ENCODE data around the gene TSEN54. TPM values are rescaled to one million over a fixed set of nuclear protein-coding genes. Genes with fewer than 3 reads are reported as not detected.

TSEN54 gene
- total RNA-seq, 1 experiment from 2014 or later, result 44.5 TPM

DNA sequence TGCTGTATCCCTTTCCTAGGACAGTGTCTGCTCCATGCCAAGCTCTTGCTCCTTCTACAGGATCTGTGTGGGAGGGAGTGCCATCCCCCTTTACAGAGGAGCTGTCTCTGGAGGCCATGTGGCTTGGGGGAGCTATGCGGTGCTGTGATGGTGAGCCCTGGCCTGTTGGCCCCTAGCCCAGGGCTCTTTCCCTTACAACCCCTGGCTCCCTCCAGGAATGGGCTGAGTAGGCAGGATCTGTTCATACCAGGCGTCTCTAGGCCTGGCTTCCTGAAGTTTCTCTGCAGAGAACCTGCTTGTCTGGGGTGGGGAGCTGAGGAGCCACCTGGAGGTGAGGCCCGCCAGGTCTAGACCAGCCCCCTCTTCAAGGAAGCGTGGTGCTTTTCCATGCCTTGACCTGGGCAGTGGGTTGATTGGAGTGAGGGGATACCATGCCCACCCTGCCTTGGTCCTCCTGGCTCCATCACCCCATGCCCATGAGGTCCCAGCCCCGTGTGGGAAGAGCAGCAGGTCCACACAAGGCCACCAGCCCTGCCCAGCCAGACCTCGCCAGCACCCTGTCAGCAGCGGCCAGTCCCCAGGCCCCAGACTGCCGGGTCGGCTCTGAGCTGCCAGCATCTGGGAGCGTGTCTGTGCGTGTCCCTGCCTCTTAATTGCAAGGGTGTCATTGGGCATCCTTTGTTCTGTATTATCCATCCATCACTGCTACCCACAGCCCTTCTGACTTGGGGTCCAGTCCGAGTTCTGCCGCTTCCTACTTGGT, 23.8 kb downstream of the TSEN54 start:
- Histone ChIP-seq H4K5ac (ENCODE audit: insufficient read length, low read depth, low read length) (no peak overlapping the region), H3K23ac (ENCODE audit: insufficient read length, low read depth, low read length) (no peak overlapping the region), H2BK12ac (ENCODE audit: insufficient read length, low read depth, low read length) (no peak overlapping the region), H2AFZ (ENCODE audit: low read length) (no peak overlapping the region), H3K9me3 (ENCODE audit: control insufficient read depth, low read depth, low read length) (no peaks in the 10 kb centered on the region), H3K79me1 (ENCODE audit: insufficient read depth, low read depth, low read length, poor library complexity, severe bottlenecking) (no peaks in the 10 kb centered on the region), H3K23me2 (ENCODE audit: insufficient read length, low read depth, low read length, poor library complexity, severe bottlenecking) (no peaks in the 10 kb centered on the region), H2BK15ac (ENCODE audit: low read depth, low read length) (no peak overlapping the region), H2AK5ac (ENCODE audit: insufficient read length, low read length) (no peak overlapping the region), H3K18ac (ENCODE audit: insufficient read length, low read depth, low read length) (no peak overlapping the region), H2BK20ac (ENCODE audit: low read depth, low read length, poor library complexity, severe bottlenecking) (no peak overlapping the region), H3T11ph (ENCODE audit: low read length) (no peak overlapping the region), H3K79me2 (ENCODE audit: insufficient read depth, low read length) (no peaks in the 10 kb centered on the region), H3K4ac (ENCODE audit: low read depth, low read length) (no peak overlapping the region), H2BK5ac (ENCODE audit: insufficient read length, low read length) (no peak overlapping the region), H3K56ac (ENCODE audit: insufficient read length, low read depth, low read length) (no peak overlapping the region), H3K14ac (ENCODE audit: insufficient read depth, low read length) (no peak overlapping the region), H3K27ac (ENCODE audit: insufficient read length, low read depth, low read length) (no peak overlapping the region), H3K27me3 (ENCODE audit: insufficient read depth, low read length) (no peaks in the 10 kb centered on the region), H2BK120ac (ENCODE audit: low read depth, low read length, poor library complexity, severe bottlenecking) (no peak overlapping the region), H4K8ac (replicated peaks; ENCODE audit: insufficient read length, low read depth, low read length) (no peak overlapping the region), H4K91ac (ENCODE audit: insufficient read length, low read depth, low read length) (no peak overlapping the region), H3K9ac (ENCODE audit: extremely low read depth, insufficient read length, low read length) (no peak overlapping the region), H3K4me2 (ENCODE audit: insufficient read depth, insufficient read length, low read length) (no peak overlapping the region), H4K20me1 (ENCODE audit: control insufficient read depth, insufficient read depth, insufficient read length) (no peaks in the 10 kb centered on the region), H3K4me1 (ENCODE audit: insufficient read depth, low read length) (no peaks in the 10 kb centered on the region)
- DNase-seq, result no peak
- TF ChIP-seq, protein P1, sequence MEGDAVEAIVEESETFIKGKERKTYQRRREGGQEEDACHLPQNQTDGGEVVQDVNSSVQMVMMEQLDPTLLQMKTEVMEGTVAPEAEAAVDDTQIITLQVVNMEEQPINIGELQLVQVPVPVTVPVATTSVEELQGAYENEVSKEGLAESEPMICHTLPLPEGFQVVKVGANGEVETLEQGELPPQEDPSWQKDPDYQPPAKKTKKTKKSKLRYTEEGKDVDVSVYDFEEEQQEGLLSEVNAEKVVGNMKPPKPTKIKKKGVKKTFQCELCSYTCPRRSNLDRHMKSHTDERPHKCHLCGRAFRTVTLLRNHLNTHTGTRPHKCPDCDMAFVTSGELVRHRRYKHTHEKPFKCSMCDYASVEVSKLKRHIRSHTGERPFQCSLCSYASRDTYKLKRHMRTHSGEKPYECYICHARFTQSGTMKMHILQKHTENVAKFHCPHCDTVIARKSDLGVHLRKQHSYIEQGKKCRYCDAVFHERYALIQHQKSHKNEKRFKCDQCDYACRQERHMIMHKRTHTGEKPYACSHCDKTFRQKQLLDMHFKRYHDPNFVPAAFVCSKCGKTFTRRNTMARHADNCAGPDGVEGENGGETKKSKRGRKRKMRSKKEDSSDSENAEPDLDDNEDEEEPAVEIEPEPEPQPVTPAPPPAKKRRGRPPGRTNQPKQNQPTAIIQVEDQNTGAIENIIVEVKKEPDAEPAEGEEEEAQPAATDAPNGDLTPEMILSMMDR (conservative IDR thresholded peaks at IDR 0.05), result no peak
- Mint-ChIP-seq H3K27ac (peak overlapping the region in 1 of 3 experiments; percentile 24; a peak in 1 of 7 replicates), H3K27me3 (ENCODE audit: low read depth) (no peaks in the 10 kb centered on the region), H3K9me3 (no peaks in the 10 kb centered on the region), H3K4me1 (peaks cover 16 to 17% of the 10 kb centered on the region in 2 experiments), H3K4me3 (no peak overlapping the region), H3K36me3 (ENCODE audit: insufficient read depth in 1 of 3, low read depth in 3 of 3) (peaks cover 0 to 14% (median 0%) of the 10 kb centered on the region in 3 experiments; a peak in 2 of 7 replicates)
- WGBS (ENCODE audit: extremely low coverage, insufficient read length, low lambda C conversion rate), result no CpG with 5 or more reads among the region's 13 CpGs

Data from H9 (cell line).